Activated naive CD4-positive, alpha-beta T cell treated with anti-CD3 and anti-CD28 coated beads for 36 hours (primary cell): Measurements from ENCODE around the gene COPZ2. TPM values are rescaled to one million over a fixed set of nuclear protein-coding genes. Genes with fewer than 3 reads are reported as not detected.
"Not testable (repeated sequence)": the region's sequence is repeated elsewhere in the genome, so short reads cannot be mapped to it uniquely, and the experiment has no call there.

ENCODE experiments used
- CTCF ChIA-PET: fragments of 350-600 bp; sonication (Branson Sonifier 250); formaldehyde crosslinking; loops from one replicate; lab custom pipeline; 2021; ENCODE audit warnings: antibody characterized with exemption; lab: Charles Lee
- DNase-seq: peaks from one replicate; pipeline ENCODE4 v3.0.0-alpha.2; 2020
- H3K27ac Mint-ChIP-seq: one replicate; pipeline ENCODE4 v1.8.0; 2021; ENCODE audit warnings: mild to moderate bottlenecking, mixed read lengths
- H3K27me3 Mint-ChIP-seq: one replicate; pipeline ENCODE4 v1.8.0; 2021; ENCODE audit warnings: low read depth, mixed read lengths
- H3K36me3 Mint-ChIP-seq: one replicate; pipeline ENCODE4 v1.8.0; 2021; ENCODE audit warnings: low read depth, mixed read lengths
- H3K4me1 Mint-ChIP-seq: one replicate; pipeline ENCODE4 v1.8.0; 2021; ENCODE audit warnings: low read depth, mixed read lengths
- H3K4me3 Mint-ChIP-seq: one replicate; pipeline ENCODE4 v1.8.0; 2021; ENCODE audit warnings: mild to moderate bottlenecking, moderate library complexity, mixed read lengths
- H3K9me3 Mint-ChIP-seq: one replicate; pipeline ENCODE4 v1.8.0; 2021; ENCODE audit warnings: mixed read lengths
- intact Hi-C: fragments of 100-400 bp; cut with micrococcal nuclease; formaldehyde crosslinking; loops from one replicate; pipeline ENCODE4 v1.15.1; 2023
- total RNA-seq, 2 experiments: library from RNA; stranded (reverse); gene quantifications; one replicate each; pipeline ENCODE4 v1.2.3, GENCODE V29; 2021

The COPZ2 gene
- total RNA-seq, 2 experiments from 2014 or later, result 2.4 to 3.3 TPM

DNA sequence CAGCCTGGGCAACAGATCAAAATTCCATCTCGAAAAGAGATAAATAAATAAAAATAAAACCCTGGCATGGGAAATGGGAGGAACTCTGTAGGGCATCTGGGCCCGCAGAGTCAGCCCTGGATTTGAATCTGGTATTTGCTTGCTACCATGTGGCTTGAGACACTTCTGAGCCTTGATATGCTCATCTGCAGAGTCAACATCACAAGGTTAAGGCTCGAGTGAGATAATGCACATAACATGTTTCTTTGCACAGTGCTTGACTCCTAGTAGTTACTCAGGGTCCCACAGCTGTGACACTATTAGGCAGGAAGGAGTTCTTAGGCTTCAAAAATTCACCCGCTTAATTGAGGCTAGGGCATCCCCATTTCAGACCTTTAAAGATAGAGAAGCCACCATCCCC lies 45.4 kb downstream of the COPZ2 start:
- intact Hi-C loops, result no loop called here
- no peaks in the 10 kb centered on the region for H3K27me3 Mint-ChIP-seq

DNA sequence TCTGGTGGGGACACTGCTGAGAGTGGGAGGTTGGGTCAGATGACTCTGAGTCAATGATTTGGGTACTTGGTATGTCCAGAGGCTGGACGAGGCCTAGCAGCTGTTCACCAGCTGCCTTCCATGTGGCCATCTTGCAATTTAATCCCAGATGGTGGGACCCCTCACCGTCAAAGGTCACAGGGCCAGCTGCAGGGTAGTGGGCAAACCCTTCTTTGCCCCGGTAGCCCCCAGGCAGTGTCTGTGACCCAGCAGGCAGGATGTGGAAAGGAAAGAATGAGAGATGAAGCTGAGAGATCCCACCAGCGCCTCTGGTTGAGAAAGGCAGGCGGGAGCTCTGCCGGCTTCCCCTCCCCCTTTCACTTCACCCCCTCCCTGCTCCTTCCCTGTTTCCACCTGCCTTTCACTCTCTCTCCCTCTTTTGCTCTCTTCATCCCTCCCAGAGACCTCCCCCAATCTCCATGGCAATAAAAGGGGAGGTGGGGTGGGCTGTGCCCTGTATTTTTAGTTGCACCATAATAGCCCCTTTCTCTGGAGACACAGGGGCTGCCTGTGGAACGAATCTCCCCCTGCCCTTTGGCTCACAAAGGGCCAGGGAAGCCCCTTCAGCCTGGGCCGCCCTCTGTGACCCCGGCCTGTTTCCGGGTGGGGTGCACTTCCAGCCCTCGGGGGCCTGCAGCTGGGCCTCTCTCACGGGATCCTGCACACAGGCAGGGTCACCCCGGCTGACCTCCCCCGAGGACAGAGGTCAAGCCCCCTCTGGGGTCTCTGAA lies 46.5 kb downstream of the COPZ2 start:
- Mint-ChIP-seq H3K27me3 (no peaks in the 10 kb centered on the region), H3K27ac (no peak overlapping the region), H3K9me3 (no peaks in the 10 kb centered on the region), H3K36me3 (no peaks in the 10 kb centered on the region), H3K4me3 (no peak overlapping the region), H3K4me1 (no peaks in the 10 kb centered on the region)
- CTCF ChIA-PET, result interaction anchor here (0.5 to 1.4 kb wide), 2 partner anchors 20 to 35 kb away, joined by 3 to 4 read pairs; partner anchors contain the start of gene CDK5RAP3
- intact Hi-C loops, result no loop called here
- DNase-seq, result no peak

More for the DNA sequence above, 45.4 kb downstream of the COPZ2 start:
- DNase-seq, result no peak
- Mint-ChIP-seq H3K9me3 (no peaks in the 10 kb centered on the region), H3K27ac (no peak overlapping the region), H3K4me1 (no peaks in the 10 kb centered on the region), H3K36me3 (no peaks in the 10 kb centered on the region), H3K4me3 (no peak overlapping the region)
- CTCF ChIA-PET, result interaction anchor here (1.1 kb wide), 1 partner anchor 45 kb away, joined by 3 read pairs; no protein-coding TSS in a partner anchor

DNA sequence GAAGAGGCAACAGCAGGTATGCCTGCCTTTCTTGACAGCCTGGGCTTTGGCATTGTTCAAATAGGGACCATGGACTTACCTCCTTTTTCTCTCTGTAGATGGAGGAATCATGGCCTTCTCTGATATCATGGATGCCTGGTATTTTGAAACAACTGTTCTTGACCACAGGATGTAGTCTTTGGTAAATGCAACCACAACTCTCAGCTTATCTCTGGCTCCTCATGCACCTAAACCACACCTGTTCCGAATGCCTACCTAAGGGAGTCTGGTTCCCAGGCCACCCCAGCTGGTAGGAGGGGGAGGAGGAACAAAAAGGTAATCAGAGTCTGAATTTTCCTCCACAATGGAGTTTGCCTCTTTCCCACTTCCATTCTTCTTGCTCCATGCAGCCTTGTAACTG lies 47.9 kb downstream of the COPZ2 start:
- Mint-ChIP-seq H3K9me3 (no peaks in the 10 kb centered on the region), H3K4me3 (no peak overlapping the region), H3K27ac (no peak overlapping the region), H3K27me3 (no peaks in the 10 kb centered on the region), H3K36me3 (no peaks in the 10 kb centered on the region), H3K4me1 (no peaks in the 10 kb centered on the region)
- CTCF ChIA-PET, result no interaction called here
- DNase-seq, result no peak
- intact Hi-C loops, result no loop called here

DNA sequence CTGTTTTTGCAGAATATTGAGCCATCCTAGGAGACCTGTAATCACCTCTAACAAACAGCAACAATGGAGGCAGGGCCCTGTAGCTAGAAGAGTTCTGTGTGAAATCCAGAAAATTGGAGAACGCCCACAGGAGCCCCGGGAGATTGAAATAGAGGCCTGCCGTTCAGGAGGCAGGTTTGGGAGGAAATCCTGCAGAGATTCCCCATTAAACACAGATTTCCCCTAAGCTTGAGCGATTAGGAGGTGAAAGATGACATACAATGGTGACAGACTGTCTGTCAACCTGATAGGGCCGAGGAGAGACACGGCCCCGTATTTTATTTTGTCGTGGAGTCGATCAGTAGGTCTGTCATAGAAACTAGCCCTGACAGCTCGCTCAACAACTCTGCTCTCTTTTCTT lies 48.4 kb downstream of the COPZ2 start:
- intact Hi-C loops, result no loop called here
- DNase-seq, result no peak
- Mint-ChIP-seq H3K9me3 (no peaks in the 10 kb centered on the region), H3K27ac (no peak overlapping the region), H3K4me1 (no peaks in the 10 kb centered on the region), H3K36me3 (no peaks in the 10 kb centered on the region), H3K27me3 (no peaks in the 10 kb centered on the region), H3K4me3 (no peak overlapping the region)
- CTCF ChIA-PET, result no interaction called here

DNA sequence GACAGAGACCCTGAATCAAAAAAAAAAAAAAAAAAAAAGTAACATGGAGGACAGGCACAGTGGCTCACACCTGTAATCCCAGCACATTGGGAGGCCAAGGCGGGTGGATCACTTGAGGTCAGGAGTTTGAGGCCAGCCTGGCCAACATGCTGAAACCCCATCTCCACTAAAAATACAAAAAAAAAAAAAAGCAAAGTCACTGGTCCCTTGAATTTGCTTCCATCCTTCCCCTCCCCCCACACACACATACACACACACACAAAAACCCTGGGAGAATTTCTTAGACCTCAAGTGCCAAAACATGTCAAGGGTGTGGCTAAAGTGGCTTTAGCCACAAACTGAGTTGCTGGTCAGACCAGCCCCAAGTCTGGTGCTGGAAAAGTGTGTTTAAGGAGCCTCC lies 49.2 kb downstream of the COPZ2 start:
- DNase-seq, H3K27ac Mint-ChIP-seq, intact Hi-C loops, H3K4me3 Mint-ChIP-seq, H3K27me3 Mint-ChIP-seq, H3K36me3 Mint-ChIP-seq, H3K9me3 Mint-ChIP-seq, H3K4me1 Mint-ChIP-seq: not testable (repeated sequence)
- CTCF ChIA-PET, result interaction anchor here (0.7 kb wide), 1 partner anchor 84 kb away, joined by 5 read pairs; no protein-coding TSS in a partner anchor

DNA sequence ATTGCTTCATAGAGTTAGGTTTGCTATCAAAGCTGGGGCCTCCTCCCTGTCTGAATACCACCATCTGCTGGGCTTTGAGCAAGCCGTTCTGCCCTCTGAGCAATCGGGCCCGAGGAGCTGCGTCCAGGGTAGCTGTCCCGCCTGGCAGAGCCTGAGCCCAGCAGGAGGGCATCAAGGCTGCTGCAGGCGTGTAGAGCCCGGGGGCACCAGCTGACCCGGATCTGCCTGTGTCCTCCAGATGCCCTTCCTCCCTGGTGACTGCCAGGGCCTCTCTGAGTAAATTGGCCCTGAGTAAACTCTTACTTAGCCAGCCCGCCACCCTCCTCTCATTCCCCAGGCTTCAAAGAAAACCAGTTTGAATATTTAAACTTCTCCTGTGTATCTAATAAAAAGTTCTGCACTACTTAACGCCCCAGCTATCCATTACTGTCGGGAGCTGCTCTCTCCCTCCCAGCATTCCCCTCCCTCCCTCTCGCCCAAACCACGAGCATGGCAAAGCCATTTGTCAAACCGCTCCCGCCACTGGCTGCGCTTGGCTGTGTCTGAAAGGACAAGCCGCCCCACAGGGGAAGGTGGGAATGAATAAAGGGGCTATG lies 50.3 kb downstream of the COPZ2 start:
- DNase-seq, result no peak
- no peaks in the 10 kb centered on the region for H3K4me1 Mint-ChIP-seq
- no peaks in the 10 kb centered on the region for H3K9me3 Mint-ChIP-seq
- H3K27me3 Mint-ChIP-seq, result no peaks in the 10 kb centered on the region
- peaks cover 7% of the 10 kb centered on the region for H3K36me3 Mint-ChIP-seq
- intact Hi-C loops, result no loop called here
- no peak overlapping the region for H3K27ac Mint-ChIP-seq
- CTCF ChIA-PET, result interaction anchor here (0.6 to 1.9 kb wide), 3 partner anchors 17 to 86 kb away, joined by 3 to 6 read pairs (median 3); no protein-coding TSS in a partner anchor
- no peak overlapping the region for H3K4me3 Mint-ChIP-seq

DNA sequence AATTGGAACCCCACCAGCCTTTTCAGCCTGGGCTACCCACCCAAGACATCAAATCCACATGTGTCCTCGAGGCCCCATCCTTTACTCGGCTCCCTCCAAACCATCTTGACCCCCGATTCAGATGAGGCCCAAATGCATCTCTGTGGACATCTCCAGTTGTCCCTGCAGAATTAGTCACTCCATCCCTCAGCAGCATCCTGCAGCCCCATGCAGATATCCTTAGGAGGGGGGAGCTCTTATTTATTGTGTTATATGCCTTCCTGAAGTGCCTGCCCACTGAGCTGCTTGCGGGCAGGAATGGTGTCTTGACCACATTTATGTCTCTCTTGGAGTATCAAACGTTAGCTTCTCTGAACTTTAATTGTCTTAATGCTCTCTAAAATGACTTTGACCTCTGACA lies 51.1 kb downstream of the COPZ2 start:
- intact Hi-C loops, result no loop called here
- H3K27ac Mint-ChIP-seq, result no peak overlapping the region
- CTCF ChIA-PET, result interaction anchor here (0.6 to 1.9 kb wide), 2 partner anchors 16 to 38 kb away, joined by 3 to 6 read pairs; no protein-coding TSS in a partner anchor
- peaks cover 7% of the 10 kb centered on the region for H3K36me3 Mint-ChIP-seq
- no peaks in the 10 kb centered on the region for H3K27me3 Mint-ChIP-seq
- no peak overlapping the region for H3K4me3 Mint-ChIP-seq
- no peaks in the 10 kb centered on the region for H3K4me1 Mint-ChIP-seq
- no peaks in the 10 kb centered on the region for H3K9me3 Mint-ChIP-seq
- no peak for DNase-seq

DNA sequence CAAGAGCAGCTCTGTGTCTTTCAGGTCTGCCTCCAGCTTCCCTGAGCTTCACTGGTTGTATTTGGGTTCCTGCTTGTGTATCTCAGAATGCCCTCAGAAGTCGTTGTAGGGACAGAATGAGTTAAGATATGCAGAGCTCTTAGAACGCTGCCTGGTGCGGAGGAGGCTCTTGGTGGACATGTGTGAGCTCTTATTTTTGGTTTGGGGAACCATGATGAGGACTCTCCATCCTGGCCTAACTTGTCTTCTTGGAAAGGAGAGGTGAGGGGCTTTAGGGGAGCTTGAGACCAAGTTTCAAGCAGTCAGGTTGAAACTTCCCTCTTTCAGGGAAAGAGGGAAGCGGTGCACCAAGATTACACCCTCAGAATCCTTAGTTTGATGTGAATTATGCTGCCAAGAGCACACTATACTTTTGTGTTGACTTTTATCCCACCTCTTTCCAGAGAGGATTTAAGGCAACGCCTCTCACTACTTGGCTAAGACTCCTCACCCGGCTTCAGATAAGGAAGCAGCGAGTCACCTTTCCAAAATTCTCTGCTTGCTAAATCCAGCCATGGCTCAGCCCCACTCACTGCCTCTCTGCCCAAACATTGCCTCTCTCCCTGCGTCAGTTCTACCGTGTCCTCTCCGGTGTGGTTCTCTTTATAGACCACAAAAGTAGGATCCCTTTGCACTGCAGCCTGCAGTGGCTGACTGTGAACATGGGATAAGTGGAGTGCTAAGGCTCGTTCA lies 53.9 kb downstream of the COPZ2 start:
- Mint-ChIP-seq H3K4me3 (no peak overlapping the region), H3K27me3 (no peaks in the 10 kb centered on the region), H3K4me1 (no peaks in the 10 kb centered on the region), H3K36me3 (peaks cover 19% of the 10 kb centered on the region), H3K9me3 (no peaks in the 10 kb centered on the region), H3K27ac (no peak overlapping the region)
- CTCF ChIA-PET, result interaction anchor here (1.5 kb wide), 1 partner anchor 12 kb away, joined by 4 read pairs; no protein-coding TSS in a partner anchor
- intact Hi-C loops, result no loop called here
- DNase-seq, result no peak

DNA sequence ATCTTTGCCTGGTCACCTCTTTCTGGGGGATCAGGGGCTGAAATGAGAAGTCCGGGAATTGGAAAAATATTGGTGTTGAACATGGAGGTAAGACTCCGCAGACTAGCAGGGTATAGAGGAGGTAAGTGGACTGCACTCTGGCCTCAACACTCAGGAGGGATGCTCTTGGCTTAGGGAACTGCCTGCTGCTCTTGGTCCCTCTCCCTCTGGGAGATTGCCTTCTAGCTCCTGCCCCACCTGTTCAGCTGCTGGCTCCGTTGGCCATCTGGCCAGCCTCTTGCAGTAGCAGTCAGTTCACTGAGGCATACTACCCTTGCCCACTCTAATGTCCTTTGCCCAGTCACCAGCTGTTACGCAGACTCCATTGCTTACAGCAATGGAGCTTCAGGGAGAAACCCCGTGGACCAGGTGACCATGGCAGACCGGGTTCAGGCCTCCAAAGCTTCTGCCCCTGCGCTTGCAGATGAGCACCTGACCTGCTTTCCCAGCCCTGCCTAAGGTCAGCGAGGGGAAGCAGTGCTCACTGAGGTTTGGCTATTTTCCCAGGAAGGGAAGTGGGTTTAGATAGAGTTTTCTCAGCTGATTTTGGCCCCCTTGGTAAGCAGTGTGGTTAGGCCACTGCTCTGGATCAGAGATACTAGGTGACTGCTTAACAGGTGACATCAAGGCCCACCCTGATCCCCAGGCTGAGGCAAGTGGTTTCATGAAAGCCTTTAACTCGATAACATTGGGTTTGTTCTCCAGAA lies 54.8 kb downstream of the COPZ2 start:
- Mint-ChIP-seq H3K27me3 (no peaks in the 10 kb centered on the region), H3K4me3 (no peak overlapping the region), H3K9me3 (no peaks in the 10 kb centered on the region), H3K27ac (no peak overlapping the region), H3K36me3 (peaks cover 19% of the 10 kb centered on the region), H3K4me1 (no peaks in the 10 kb centered on the region)
- CTCF ChIA-PET, result interaction anchor here (1.5 kb wide), 1 partner anchor 11 kb away, joined by 4 read pairs; no protein-coding TSS in a partner anchor
- DNase-seq, result no peak
- intact Hi-C loops, result no loop called here

DNA sequence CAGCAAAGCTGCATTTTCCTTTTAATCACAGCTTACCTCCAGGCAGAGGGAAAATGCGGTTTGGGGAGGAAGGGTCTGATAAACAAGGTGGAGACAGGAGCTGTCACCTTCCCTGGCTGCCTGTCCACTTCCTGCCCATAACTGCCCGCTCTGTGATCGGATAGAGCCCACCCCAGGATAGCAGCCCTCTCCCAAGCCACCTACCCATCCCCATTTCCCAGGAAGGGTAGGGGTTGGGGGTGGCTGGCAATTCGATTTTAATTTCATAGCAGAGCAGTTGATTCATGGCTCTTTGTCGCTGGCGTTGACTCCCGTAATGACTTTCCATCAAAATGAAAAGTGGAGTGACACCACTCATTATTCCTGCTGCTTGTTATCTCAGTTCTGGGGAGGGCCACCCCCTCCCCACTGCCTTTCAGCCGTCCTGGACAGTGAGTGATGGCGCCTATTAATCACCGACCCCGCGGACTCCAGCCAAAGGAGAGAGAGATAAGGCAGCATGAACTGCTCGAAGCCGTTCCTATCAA lies 55.4 kb downstream of the COPZ2 start:
- Mint-ChIP-seq H3K27me3 (no peaks in the 10 kb centered on the region), H3K4me1 (no peaks in the 10 kb centered on the region), H3K36me3 (peaks cover 21% of the 10 kb centered on the region), H3K4me3 (no peak overlapping the region), H3K27ac (no peak overlapping the region), H3K9me3 (no peaks in the 10 kb centered on the region)
- no peak for DNase-seq
- intact Hi-C loops, result no loop called here
- CTCF ChIA-PET, result interaction anchor here (1.5 kb wide), 1 partner anchor 10 kb away, joined by 4 read pairs; no protein-coding TSS in a partner anchor

DNA sequence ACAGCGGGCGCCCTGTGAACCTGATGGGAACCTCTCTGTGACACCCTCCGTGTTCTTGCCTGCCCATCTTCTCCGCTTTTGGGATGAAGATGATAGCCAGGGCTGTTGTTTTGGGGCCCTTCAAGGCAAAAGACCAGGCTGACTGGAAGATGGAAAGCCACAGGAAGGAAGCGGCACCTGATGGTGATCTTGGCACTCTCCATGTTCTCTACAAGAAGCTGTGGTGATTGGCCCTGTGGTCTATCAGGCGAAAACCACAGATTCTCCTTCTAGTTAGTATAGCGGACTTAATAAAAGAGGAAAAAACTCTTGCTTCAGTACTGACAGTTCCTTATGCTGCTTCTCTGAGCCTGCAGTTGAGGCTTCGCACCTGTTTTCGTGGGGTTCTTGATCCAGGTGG lies 56.1 kb downstream of the COPZ2 start:
- no peaks in the 10 kb centered on the region for H3K9me3 Mint-ChIP-seq
- H3K27me3 Mint-ChIP-seq, result no peaks in the 10 kb centered on the region
- H3K4me1 Mint-ChIP-seq, result no peaks in the 10 kb centered on the region
- CTCF ChIA-PET, result interaction anchor here (1.1 to 3.5 kb wide), 2 partner anchors 11 to 35 kb away, joined by 4 to 17 read pairs; partner anchors contain the start of gene CDK5RAP3
- no peak for DNase-seq
- intact Hi-C loops, result no loop called here
- H3K36me3 Mint-ChIP-seq, result peaks cover 25% of the 10 kb centered on the region
- H3K27ac Mint-ChIP-seq, result no peak overlapping the region
- H3K4me3 Mint-ChIP-seq, result no peak overlapping the region
